Neural cell (in vitro differentiated cells): ENCODE data around the gene STRN. TPM values are rescaled to one million over a fixed set of nuclear protein-coding genes. Genes with fewer than 3 reads are reported as not detected.

Experiments
- H2AFZ ChIP-seq: fragments of 200-600, 300-800 bp; sonication (generic), shearing (Covaris generic); 2 replicates; pipeline ENCODE4 v1.6.0; 2014; ENCODE audit warnings: low read depth, mild to moderate bottlenecking, antibody characterized with exemption, low read length, moderate library complexity
- H3F3A ChIP-seq: fragments of 200-600 bp; shearing (Covaris generic); 2 replicates; pipeline ENCODE4 v1.6.1; 2016; ENCODE audit warnings: mild to moderate bottlenecking, moderate library complexity, mixed read lengths, antibody characterized with exemption, low read length; ENCODE audit not compliant: insufficient read depth, poor library complexity, severe bottlenecking
- H3K27ac ChIP-seq: fragments of 200-600, 300-800 bp; sonication (generic), shearing (Covaris generic); 2 replicates; pipeline ENCODE4 v1.5.1; 2014; ENCODE audit warnings: mild to moderate bottlenecking, low read length, moderate library complexity
- H3K27me3 ChIP-seq: fragments of 300-800, 200-600 bp; sonication (generic), shearing (Covaris generic); 2 replicates; pipeline ENCODE4 v1.6.0; 2014; ENCODE audit warnings: mild to moderate bottlenecking, low read depth, low read length, moderate library complexity; ENCODE audit not compliant: insufficient read depth
- H3K36me3 ChIP-seq: fragments of 300-800, 200-600 bp; sonication (generic), shearing (Covaris generic); 2 replicates; pipeline ENCODE4 v1.5.1; 2014; ENCODE audit warnings: mild to moderate bottlenecking, antibody characterized with exemption, low read length, moderate library complexity; ENCODE audit not compliant: insufficient read depth
- H3K4me2 ChIP-seq: fragments of 300-800, 200-600 bp; sonication (generic), shearing (Covaris generic); 2 replicates; pipeline ENCODE4 v1.6.0; 2014; ENCODE audit warnings: mild to moderate bottlenecking, low read length
- H3K4me3 ChIP-seq: fragments of 300-800, 200-600 bp; sonication (generic), shearing (Covaris generic); 2 replicates; pipeline ENCODE4 v1.5.1; 2014; ENCODE audit warnings: mild to moderate bottlenecking, low read length, moderate library complexity
- H3K79me2 ChIP-seq: fragments of 200-600 bp; shearing (Covaris generic); replicated peaks from 2 replicates; pipeline ENCODE4 v1.6.0; 2014; ENCODE audit warnings: mild to moderate bottlenecking, low read length, moderate library complexity; ENCODE audit not compliant: insufficient read depth
- H3K9ac ChIP-seq: fragments of 300-800, 200-600 bp; sonication (generic), shearing (Covaris generic); 2 replicates; pipeline ENCODE4 v1.6.1; 2016; ENCODE audit warnings: mild to moderate bottlenecking, low read length, mixed read lengths
- H3K9me2 ChIP-seq: fragments of 200-600 bp; shearing (Covaris generic); 2 replicates; pipeline ENCODE4 v1.6.1; 2016; ENCODE audit warnings: mild to moderate bottlenecking, low read length, mixed read lengths; ENCODE audit not compliant: insufficient read depth
- H3K9me3 ChIP-seq: fragments of 200-600, 300-800 bp; sonication (generic), shearing (Covaris generic); 2 replicates; pipeline ENCODE4 v1.6.1; 2016; ENCODE audit warnings: mild to moderate bottlenecking, mixed run types, low read length, moderate library complexity, mixed read lengths
- H4K20me1 ChIP-seq: fragments of 200-600 bp; shearing (Covaris generic); 2 replicates; pipeline ENCODE4 v1.6.1; 2016; ENCODE audit warnings: mild to moderate bottlenecking, mixed run types; ENCODE audit not compliant: insufficient read depth
- CTCF ChIP-seq: fragments of 450-650 bp; IDR thresholded peaks from 2 replicates; pipeline ENCODE4 v1.5.1; 2014; ENCODE audit warnings: antibody characterized with exemption, mild to moderate bottlenecking, moderate library complexity; ENCODE audit not compliant: poor library complexity, severe bottlenecking
- EP300 ChIP-seq: fragments of 450-650 bp; conservative IDR thresholded peaks from 2 replicates; pipeline ENCODE4 v1.6.1; 2014; ENCODE audit warnings: antibody characterized with exemption, mild to moderate bottlenecking, moderate library complexity; ENCODE audit not compliant: poor library complexity, severe bottlenecking
- EZH2 ChIP-seq: fragments of 200-600, 300-800 bp; shearing (Covaris generic), sonication (generic); IDR thresholded peaks from 2 replicates; pipeline ENCODE4 v1.6.1; 2014; ENCODE audit warnings: antibody characterized with exemption, low read length, borderline replicate concordance, mild to moderate bottlenecking; ENCODE audit not compliant: insufficient read depth, poor library complexity, severe bottlenecking
- MXI1 ChIP-seq: fragments of 450-650 bp; conservative IDR thresholded peaks from 2 replicates; pipeline ENCODE4 v1.6.1; 2014; ENCODE audit warnings: antibody characterized with exemption, mild to moderate bottlenecking; ENCODE audit not compliant: poor library complexity, severe bottlenecking
- POLR2AphosphoS5 ChIP-seq: IDR thresholded peaks from 2 replicates; pipeline ENCODE4 v1.6.1; 2012
- RAD21 ChIP-seq: fragments of 450-650 bp; conservative IDR thresholded peaks from 2 replicates; pipeline ENCODE4 v1.6.1; 2014; ENCODE audit warnings: antibody characterized with exemption, mild to moderate bottlenecking, moderate library complexity
- REST ChIP-seq: IDR thresholded peaks from 2 replicates; pipeline ENCODE4 v1.6.1; 2012; ENCODE audit warnings: borderline replicate concordance
- SMC3 ChIP-seq: fragments of 450-650 bp; conservative IDR thresholded peaks from 2 replicates; pipeline ENCODE4 v1.6.1; 2014; ENCODE audit warnings: antibody characterized with exemption, mild to moderate bottlenecking, moderate library complexity; ENCODE audit not compliant: poor library complexity
- TAF1 ChIP-seq: IDR thresholded peaks from 2 replicates; pipeline ENCODE4 v1.6.1; 2012; ENCODE audit warnings: low read depth
- polyA plus RNA-seq: library from polyadenylated mRNA; depleted of rRNA; stranded (reverse); fragments of >200 nt; gene quantifications from 2 replicates; pipeline ENCODE4 v1.2.3, GENCODE V29; 2014

Gene STRN
- polyA plus RNA-seq, 1 donor from 2014 or later: 9.9 TPM

- TF ChIP-seq TAF1 (no peak), REST (no peak), EZH2 (no peak), SMC3 (no peak), POLR2AphosphoS5 (no peak), MXI1 (no peak), CTCF (no peak), EP300 (no peak), RAD21 (no peak)
- no peaks in the 10 kb centered on the region for H4K20me1 ChIP-seq
- H3K9ac ChIP-seq: no peak overlapping the region
- H3K9me2 ChIP-seq: no peaks in the 10 kb centered on the region
- H3K9me3 ChIP-seq: no peaks in the 10 kb centered on the region
- no peaks in the 10 kb centered on the region for H3K27me3 ChIP-seq
- no peak overlapping the region for H3K4me2 ChIP-seq
- no peak overlapping the region for H2AFZ ChIP-seq
- H3K27ac ChIP-seq: no peak overlapping the region
- no peaks in the 10 kb centered on the region for H3K36me3 ChIP-seq
- no peak overlapping the region for H3K4me3 ChIP-seq
- no peaks in the 10 kb centered on the region for H3F3A ChIP-seq
- H3K79me2 ChIP-seq: peaks cover 20% of the 10 kb centered on the region
Measured at GRCh38 chr2:36960005-36960675, 6.2 kb downstream of the STRN start.

GRCh38 chr2:36954977-36955607, 11.2 kb downstream of the STRN start:
- no peak for TF ChIP-seq CTCF
- TF ChIP-seq TAF1: no peak
- no peak for TF ChIP-seq MXI1
- no peak for TF ChIP-seq EP300
- no peak for TF ChIP-seq RAD21
- TF ChIP-seq REST: no peak
- TF ChIP-seq POLR2AphosphoS5: no peak
- TF ChIP-seq SMC3: no peak
- TF ChIP-seq EZH2: no peak
- Histone ChIP-seq H3F3A (no peaks in the 10 kb centered on the region), H2AFZ (no peak overlapping the region), H3K4me2 (no peak overlapping the region), H3K9me2 (no peaks in the 10 kb centered on the region), H3K9me3 (no peaks in the 10 kb centered on the region), H3K4me3 (no peak overlapping the region), H3K79me2 (no peaks in the 10 kb centered on the region), H4K20me1 (no peaks in the 10 kb centered on the region), H3K27ac (no peak overlapping the region), H3K27me3 (no peaks in the 10 kb centered on the region), H3K9ac (no peak overlapping the region), H3K36me3 (no peaks in the 10 kb centered on the region)
